M059J (cell line): Measurements from ENCODE around the gene AGBL3. TPM values are rescaled to one million over a fixed set of nuclear protein-coding genes. Genes with fewer than 3 reads are reported as not detected.
A peak's percentile ranks its signal among the peaks of the same experiment; 100 is the strongest.
"Not testable (repeated sequence)": the region's sequence is repeated elsewhere in the genome, so short reads cannot be mapped to it uniquely, and the experiment has no call there.

Experiments
- DNase-seq: peaks from one replicate; pipeline ENCODE4 v3.0.0-alpha.2; 2012; ENCODE audit warnings: low read depth
- total RNA-seq: library from RNA; depleted of rRNA; stranded (reverse); fragments of >200 nt; shearing (Covaris generic); gene quantifications from 2 replicates; pipeline ENCODE4 v1.2.3, GENCODE V29; 2014

The AGBL3 gene
- total RNA-seq, 1 experiment from 2014 or later = 1.8 TPM

GRCh38 chr7:134963036-134963435 is 23.3 kb upstream of the AGBL3 start:
- no peak for DNase-seq

GRCh38 chr7:134966691-134967090 is 19.6 kb upstream of the AGBL3 start:
- DNase-seq = no peak

- no peak for DNase-seq
Measured at GRCh38 chr7:134968110-134968509, 18.2 kb upstream of the AGBL3 start.

GRCh38 chr7:134981645-134982044 is 4.7 kb upstream of the AGBL3 start:
- not testable (repeated sequence) for DNase-seq

GRCh38 chr7:134985894-134986362 is 380 bp upstream of the AGBL3 start:
- DNase-seq = no peak

- no peak for DNase-seq
Measured at GRCh38 chr7:134988161-134988560, 1.9 kb downstream of the AGBL3 start.

GRCh38 chr7:134991469-134992339 is 5.4 kb downstream of the AGBL3 start:
- DNase-seq = no peak

GRCh38 chr7:134992626-134993179 is 6.4 kb downstream of the AGBL3 start:
- DNase-seq = no peak

GRCh38 chr7:134993877-134994456 is 7.7 kb downstream of the AGBL3 start:
- DNase-seq = no peak

GRCh38 chr7:134995239-134996096 is 9.2 kb downstream of the AGBL3 start:
- DNase-seq = no peak

- peak; percentile 24 for DNase-seq
Measured at GRCh38 chr7:134996097-134996550, 9.8 kb downstream of the AGBL3 start.

GRCh38 chr7:134997214-134997885 is 11.0 kb downstream of the AGBL3 start:
- no peak for DNase-seq

- peak; percentile 24 for DNase-seq
Measured at GRCh38 chr7:134999136-134999535, 12.8 kb downstream of the AGBL3 start.

- DNase-seq = no peak
Measured at GRCh38 chr7:135001390-135002165, 15.3 kb downstream of the AGBL3 start.

- no peak for DNase-seq
Measured at GRCh38 chr7:135012229-135012628, 25.9 kb downstream of the AGBL3 start.

GRCh38 chr7:135023622-135024021 is 37.3 kb downstream of the AGBL3 start:
- no peak for DNase-seq

- no peak for DNase-seq
Measured at GRCh38 chr7:135035252-135035651, 48.9 kb downstream of the AGBL3 start.

- not testable (repeated sequence) for DNase-seq
Measured at GRCh38 chr7:135067017-135067416, 80.7 kb downstream of the AGBL3 start.

- peak; percentile 13 for DNase-seq
Measured at GRCh38 chr7:135074096-135074495, 87.8 kb downstream of the AGBL3 start.

GRCh38 chr7:135074531-135074930 is 88.2 kb downstream of the AGBL3 start:
- DNase-seq = no peak
